Thoracic aorta (tissue), 2 donors: ENCODE results near the gene ATP13A4. TPM values are rescaled to one million over a fixed set of nuclear protein-coding genes. Genes with fewer than 3 reads are reported as not detected.

Source experiments
- ATAC-seq: fragments of 150-250 bp; one replicate; pipeline ENCODE4 v1.8.0; 2017; ENCODE audit warnings: low read depth; ENCODE audit not compliant: insufficient number of reproducible peaks, low FRiP score
- DNase-seq: peaks from one replicate; pipeline ENCODE4 v3.0.0-alpha.2; 2020; ENCODE audit warnings: low spot score
- H3K27ac ChIP-seq, 2 donors: fragments of 200-600 bp; sonication (generic); 1 replicate in 1 of 2; 2 replicates in 1 of 2; pipeline ENCODE4 v1.5.1; 2016; ENCODE audit warnings: mild to moderate bottlenecking in 2 of 2, moderate library complexity in 2 of 2
- H3K27me3 ChIP-seq: fragments of 200-600 bp; sonication (generic); replicated peaks from 2 replicates; pipeline ENCODE4 v1.6.0; 2016; ENCODE audit warnings: mild to moderate bottlenecking; ENCODE audit not compliant: insufficient read depth
- H3K36me3 ChIP-seq: fragments of 200-600 bp; sonication (generic); one replicate; pipeline ENCODE4 v1.5.1; 2016
- H3K4me1 ChIP-seq, 2 donors: fragments of 200-600 bp; sonication (generic); 1 replicate in 1 of 2; 2 replicates in 1 of 2; pipeline versions ENCODE4 v1.5.1 to v1.6.0; 2016; ENCODE audit warnings: low read depth in 2 of 2, mild to moderate bottlenecking in 1 of 2; ENCODE audit not compliant: control insufficient read depth in 1 of 2
- H3K4me3 ChIP-seq: fragments of 200-600 bp; sonication (generic); 2 replicates; pipeline ENCODE4 v1.5.1; 2016; ENCODE audit warnings: mild to moderate bottlenecking
- H3K9me3 ChIP-seq: fragments of 200-600 bp; sonication (generic); 2 replicates; pipeline ENCODE4 v1.5.1; 2016
- CTCF ChIP-seq: fragments of 200-600 bp; sonication (generic); IDR thresholded peaks from one replicate; pipeline ENCODE4 v1.5.1; 2019; ENCODE audit warnings: antibody characterized with exemption
- total RNA-seq, 2 donors: library from RNA; depleted of rRNA; stranded (reverse); fragments of >200 nt; gene quantifications; one replicate each; pipeline versions ENCODE4 v1.1.0 to v1.2.3, GENCODE V29; 2016

The ATP13A4 gene
- total RNA-seq, 2 donors from 2014 or later, result 0.78 TPM; not detected in 1

- Histone ChIP-seq H3K36me3 (no peaks in the 10 kb centered on the region), H3K27me3 (no peaks in the 10 kb centered on the region), H3K27ac (no peak overlapping the region), H3K4me1 (no peaks in the 10 kb centered on the region), H3K9me3 (no peaks in the 10 kb centered on the region), H3K4me3 (no peak overlapping the region)
- TF ChIP-seq CTCF, result no peak
- ATAC-seq, result no peak
- no peak for DNase-seq
These were observed 46.6 kb downstream of the ATP13A4 start for GRCh38 chr3:193508108-193508507.

- DNase-seq, result no peak
- Histone ChIP-seq H3K4me3 (no peak overlapping the region), H3K36me3 (no peaks in the 10 kb centered on the region), H3K9me3 (no peaks in the 10 kb centered on the region), H3K27ac (no peak overlapping the region), H3K4me1 (no peaks in the 10 kb centered on the region), H3K27me3 (no peaks in the 10 kb centered on the region)
- no peak for TF ChIP-seq CTCF
- ATAC-seq, result no peak
These were observed 47.1 kb downstream of the ATP13A4 start for GRCh38 chr3:193507566-193507965.

GRCh38 chr3:193506921-193507320 is 47.8 kb downstream of the ATP13A4 start:
- H3K27ac ChIP-seq, result no peak overlapping the region
- no peaks in the 10 kb centered on the region for H3K36me3 ChIP-seq
- DNase-seq (no peak), ATAC-seq (no peak)
- TF ChIP-seq CTCF, result no peak
- H3K27me3 ChIP-seq, result no peaks in the 10 kb centered on the region
- no peaks in the 10 kb centered on the region for H3K4me1 ChIP-seq
- H3K9me3 ChIP-seq, result no peaks in the 10 kb centered on the region
- no peak overlapping the region for H3K4me3 ChIP-seq

- TF ChIP-seq CTCF, result no peak
- no peaks in the 10 kb centered on the region for H3K9me3 ChIP-seq
- ATAC-seq (no peak), DNase-seq (no peak)
- no peak overlapping the region for H3K4me3 ChIP-seq
- no peaks in the 10 kb centered on the region for H3K4me1 ChIP-seq
- H3K36me3 ChIP-seq, result no peaks in the 10 kb centered on the region
- no peaks in the 10 kb centered on the region for H3K27me3 ChIP-seq
- H3K27ac ChIP-seq, result no peak overlapping the region
These were observed 51.8 kb downstream of the ATP13A4 start for GRCh38 chr3:193502871-193503270.

GRCh38 chr3:193499801-193500485 is 54.8 kb downstream of the ATP13A4 start:
- H3K27me3 ChIP-seq, result no peaks in the 10 kb centered on the region
- TF ChIP-seq CTCF, result no peak
- no peaks in the 10 kb centered on the region for H3K36me3 ChIP-seq
- ATAC-seq (no peak), DNase-seq (no peak)
- no peak overlapping the region for H3K27ac ChIP-seq
- no peaks in the 10 kb centered on the region for H3K4me1 ChIP-seq
- no peaks in the 10 kb centered on the region for H3K9me3 ChIP-seq
- H3K4me3 ChIP-seq, result no peak overlapping the region
